GM18511 (cell line): Measurements from ENCODE around the gene ALG1.
"Not testable (repeated sequence)": the region's sequence is repeated elsewhere in the genome, so short reads cannot be mapped to it uniquely, and the experiment has no call there.

Experiments used
- ATAC-seq: cut with Tn5 transposase; IDR thresholded peaks from one replicate; pipeline ENCODE4 v1.9.1; 2021; ENCODE audit warnings: mild to moderate bottlenecking, moderate library complexity; ENCODE audit not compliant: unreplicated experiment

Gene ALG1

GRCh38 chr16:5097061-5097469 lies 25.4 kb downstream of the ALG1 start:
- not testable (repeated sequence) for ATAC-seq

GRCh38 chr16:5097470-5098220 lies 26.0 kb downstream of the ALG1 start, which contains the start of gene EEF2KMT:
TSS of gene EEF2KMT (minus strand) at chr16:5097795. CDS start at chr16:5097739, 56 bp downstream.
- peak; percentile 98 for ATAC-seq

GRCh38 chr16:5098221-5099159 lies 26.8 kb downstream of the ALG1 start:
- ATAC-seq: not testable (repeated sequence)

- not testable (repeated sequence) for ATAC-seq
Observed at GRCh38 chr16:5099174-5099573, 27.5 kb downstream of the ALG1 start.

- not testable (repeated sequence) for ATAC-seq
Observed at GRCh38 chr16:5103296-5104032, 31.8 kb downstream of the ALG1 start.

GRCh38 chr16:5105039-5105438 lies 33.4 kb downstream of the ALG1 start:
- not testable (repeated sequence) for ATAC-seq

GRCh38 chr16:5108505-5109158 lies 37.0 kb downstream of the ALG1 start:
- ATAC-seq: no peak

- ATAC-seq: not testable (repeated sequence)
Observed at GRCh38 chr16:5110933-5111332, 39.3 kb downstream of the ALG1 start.

GRCh38 chr16:5116780-5117295 lies 45.2 kb downstream of the ALG1 start:
- not testable (repeated sequence) for ATAC-seq

GRCh38 chr16:5117300-5118087 lies 45.9 kb downstream of the ALG1 start:
- ATAC-seq: not testable (repeated sequence)

- ATAC-seq: not testable (repeated sequence)
Observed at GRCh38 chr16:5131467-5132004, 59.9 kb downstream of the ALG1 start.

- ATAC-seq: not testable (repeated sequence)
Observed at GRCh38 chr16:5132915-5133600, 61.4 kb downstream of the ALG1 start.

- not testable (repeated sequence) for ATAC-seq
Observed at GRCh38 chr16:5134739-5135452, 63.3 kb downstream of the ALG1 start.
